ENCODE measurements around the gene MICAL3.
"Not testable (repeated sequence)": the region's sequence is repeated elsewhere in the genome, so short reads cannot be mapped to it uniquely, and the experiment has no call there.

MICAL3 gene

DNA sequence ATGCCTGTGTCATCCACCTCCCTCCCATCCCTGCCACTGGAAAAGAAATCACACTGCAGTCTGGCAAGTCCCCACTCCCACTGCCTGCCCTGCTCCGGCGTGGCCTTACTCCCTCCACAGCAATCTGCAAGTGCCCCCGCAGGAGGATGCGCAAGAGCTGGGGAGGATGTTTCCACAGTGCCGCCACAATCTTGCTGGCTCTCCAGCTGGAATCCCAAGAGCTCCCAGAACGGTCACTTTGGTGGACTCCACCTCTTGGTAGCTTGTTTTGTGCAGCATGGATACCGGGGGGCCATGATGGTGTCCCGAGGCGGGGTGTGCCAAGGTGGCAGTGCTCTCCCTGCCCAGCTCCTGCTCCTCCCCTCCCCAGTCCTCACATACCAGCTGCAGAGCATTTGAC is 76.3 kb downstream of the MICAL3 start:
- no peak for DNase-seq

DNA sequence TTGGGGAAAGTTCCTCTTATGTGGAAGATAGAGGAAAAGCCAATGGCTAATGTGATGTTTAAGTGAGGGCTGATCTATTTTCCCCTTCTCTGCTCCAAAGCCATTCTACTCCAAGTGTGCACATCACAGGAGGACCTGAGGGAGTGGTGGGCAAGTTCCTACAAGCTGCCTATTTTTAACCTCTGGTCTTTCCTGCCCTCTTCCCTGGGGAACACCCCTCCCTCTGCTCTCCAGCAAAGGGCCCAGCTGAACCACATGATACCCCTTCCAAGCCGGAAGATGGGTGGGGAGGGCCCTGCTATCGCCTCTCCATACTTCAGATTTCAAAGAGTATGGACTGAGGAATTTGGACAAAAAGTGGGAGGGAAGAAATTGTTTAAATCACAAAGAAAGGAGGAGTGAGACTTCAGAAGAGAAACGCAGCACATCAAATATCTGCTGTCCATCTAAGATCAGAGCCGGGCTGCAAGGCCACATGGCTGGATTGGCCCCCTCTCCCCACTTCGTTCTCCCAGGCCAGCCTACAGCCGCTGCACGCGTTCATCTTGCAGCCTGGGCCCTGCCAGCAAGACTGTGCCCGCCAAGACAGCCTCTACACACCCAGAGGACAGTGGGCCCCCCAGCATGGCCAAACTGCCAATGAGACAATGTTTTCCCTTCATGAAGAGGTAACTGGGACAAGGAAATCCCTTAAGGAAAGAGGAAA is 77.5 kb downstream of the MICAL3 start:
- DNase-seq, result no peak

DNA sequence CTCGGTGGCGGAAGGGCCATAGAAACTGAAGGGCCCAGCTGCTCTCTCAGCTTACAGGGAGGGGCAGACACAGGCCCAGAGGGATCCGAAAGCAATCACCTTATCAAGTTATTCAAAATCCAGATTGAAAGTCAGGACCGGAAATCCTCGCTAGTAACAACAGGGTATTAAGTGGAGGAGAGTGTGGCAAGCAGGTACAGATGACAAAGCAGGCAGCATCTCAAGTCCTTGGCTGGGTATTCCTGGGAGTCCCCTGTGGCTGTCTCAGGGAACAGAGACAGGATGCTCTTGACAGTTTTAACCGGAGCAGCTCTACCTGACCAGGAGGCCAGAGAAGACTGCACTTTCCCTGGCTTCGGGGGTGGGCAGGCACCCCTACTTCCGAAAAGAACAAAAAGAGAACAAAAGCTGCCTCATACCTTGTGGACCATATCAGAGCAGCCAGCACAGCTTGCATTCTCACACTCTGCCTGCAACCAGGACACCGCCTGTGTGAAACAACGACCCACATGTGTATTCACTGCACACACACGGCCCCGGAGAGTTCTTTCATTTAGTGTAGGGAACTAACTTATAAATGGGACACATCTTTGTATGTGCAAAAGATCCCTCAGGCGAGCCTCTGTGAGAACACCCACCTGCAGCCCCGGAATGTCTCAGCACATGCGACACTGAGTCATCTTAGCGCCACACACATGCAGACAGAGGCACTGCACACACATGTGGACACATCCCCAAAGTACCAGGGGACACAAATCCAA is 78.3 kb downstream of the MICAL3 start:
- DNase-seq, result no peak

DNA sequence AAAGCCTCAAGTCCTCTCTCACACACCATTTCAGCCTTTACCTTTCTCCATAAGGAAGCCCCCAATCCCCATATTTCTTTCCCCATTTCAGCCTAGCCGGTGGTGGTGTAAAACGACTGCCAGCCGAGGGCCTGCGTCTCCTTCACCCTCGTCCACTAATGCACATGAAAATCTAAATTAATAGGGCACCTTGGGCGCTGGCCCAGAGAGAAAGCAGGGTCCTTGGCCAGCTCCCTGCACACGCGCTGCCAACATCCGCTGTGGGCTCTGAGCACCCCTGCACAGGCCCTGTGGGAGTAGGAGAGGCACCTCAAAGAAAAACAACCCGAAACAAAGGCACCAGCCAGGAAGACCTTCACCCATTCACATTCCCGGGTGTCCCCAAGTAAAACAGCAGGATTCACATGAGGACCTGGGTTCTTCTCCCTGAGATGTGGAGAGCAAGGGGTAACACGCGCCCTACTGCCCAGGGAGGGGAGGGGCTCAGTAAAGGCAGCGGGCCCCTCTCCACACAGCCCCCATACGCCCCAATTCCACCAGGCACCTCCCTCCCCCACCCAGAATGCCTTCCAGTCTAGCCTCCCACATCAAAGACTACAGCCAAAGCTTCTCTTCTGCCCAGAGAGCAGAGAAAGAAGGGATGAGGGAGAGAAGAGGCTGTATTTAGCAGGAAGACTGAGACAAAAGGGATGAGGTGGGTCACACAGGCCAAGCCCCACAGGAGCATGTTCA is 79.0 kb downstream of the MICAL3 start:
- DNase-seq, result no peak

DNA sequence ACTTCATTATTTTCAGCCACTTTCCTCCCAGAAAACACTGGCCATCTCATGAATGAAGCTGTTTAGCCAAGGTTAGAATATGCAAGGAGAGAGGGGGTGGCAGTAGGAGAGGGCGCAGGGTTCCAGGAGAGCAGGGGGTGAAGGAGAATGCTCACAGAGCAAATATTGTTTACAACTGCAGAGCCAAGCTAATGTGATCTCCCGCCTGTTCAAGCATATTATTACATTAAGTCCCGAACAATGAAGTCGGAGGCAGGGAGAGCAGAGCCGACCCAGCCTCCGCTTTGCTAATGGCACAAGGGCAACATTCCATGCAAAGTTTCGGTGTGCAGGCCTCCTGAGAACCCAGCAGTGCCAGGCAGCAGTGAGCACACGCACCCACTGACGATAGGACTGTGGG is 80.1 kb downstream of the MICAL3 start:
- no peak for DNase-seq

DNA sequence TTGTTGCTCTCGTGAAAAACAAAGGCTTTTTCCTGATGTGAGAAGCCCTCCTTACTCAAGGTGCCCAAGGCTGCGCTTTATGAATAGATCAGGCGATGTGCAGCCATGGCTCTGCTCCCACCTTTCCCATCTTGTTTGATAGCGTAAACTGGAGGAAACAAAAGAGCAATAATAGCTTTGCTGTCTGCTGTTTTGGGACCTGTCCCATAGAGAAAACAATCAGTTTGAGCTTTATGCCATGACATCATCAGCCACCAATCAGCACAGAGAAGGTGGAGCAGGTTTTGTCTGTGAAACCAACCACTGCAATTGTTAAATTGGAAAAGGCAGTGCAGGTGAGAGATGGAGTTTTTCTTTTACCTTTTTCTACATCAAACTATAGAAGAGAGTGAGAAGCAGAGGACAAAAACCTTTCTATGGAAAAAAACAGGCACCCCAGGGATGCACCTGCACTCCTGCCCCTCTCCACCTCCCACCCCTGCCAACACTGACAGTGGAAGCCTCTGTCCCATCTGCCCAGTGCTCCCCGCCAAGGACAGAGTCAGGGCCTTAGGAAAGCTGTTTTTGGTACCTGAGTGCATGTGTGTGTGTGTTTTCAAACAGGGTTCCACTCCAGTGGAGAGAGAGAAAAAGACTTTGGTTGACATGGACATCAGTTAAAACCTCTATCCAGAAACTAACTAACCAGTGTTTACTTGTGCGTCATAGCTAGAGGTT is 80.7 kb downstream of the MICAL3 start:
- DNase-seq, result no peak

DNA sequence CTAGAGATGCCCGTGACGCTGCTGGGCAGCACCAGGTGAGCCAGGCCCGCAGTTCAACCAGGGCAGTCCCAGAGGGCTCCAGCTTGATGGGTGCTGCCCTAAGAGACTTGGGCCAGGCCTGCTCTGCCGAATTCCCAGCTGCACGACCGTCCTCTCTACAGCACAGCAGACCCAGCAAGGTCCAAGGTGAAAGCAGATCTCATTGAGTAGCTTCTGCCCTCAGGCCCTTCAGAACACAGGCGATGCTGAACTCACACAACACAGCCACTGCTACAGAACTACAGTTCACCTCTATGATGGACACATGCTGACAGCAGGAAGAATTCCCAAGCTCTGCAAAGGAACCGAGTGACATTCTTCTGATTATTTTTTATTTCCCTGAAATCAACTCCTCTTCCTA is 81.6 kb downstream of the MICAL3 start:
- no peak for DNase-seq

DNA sequence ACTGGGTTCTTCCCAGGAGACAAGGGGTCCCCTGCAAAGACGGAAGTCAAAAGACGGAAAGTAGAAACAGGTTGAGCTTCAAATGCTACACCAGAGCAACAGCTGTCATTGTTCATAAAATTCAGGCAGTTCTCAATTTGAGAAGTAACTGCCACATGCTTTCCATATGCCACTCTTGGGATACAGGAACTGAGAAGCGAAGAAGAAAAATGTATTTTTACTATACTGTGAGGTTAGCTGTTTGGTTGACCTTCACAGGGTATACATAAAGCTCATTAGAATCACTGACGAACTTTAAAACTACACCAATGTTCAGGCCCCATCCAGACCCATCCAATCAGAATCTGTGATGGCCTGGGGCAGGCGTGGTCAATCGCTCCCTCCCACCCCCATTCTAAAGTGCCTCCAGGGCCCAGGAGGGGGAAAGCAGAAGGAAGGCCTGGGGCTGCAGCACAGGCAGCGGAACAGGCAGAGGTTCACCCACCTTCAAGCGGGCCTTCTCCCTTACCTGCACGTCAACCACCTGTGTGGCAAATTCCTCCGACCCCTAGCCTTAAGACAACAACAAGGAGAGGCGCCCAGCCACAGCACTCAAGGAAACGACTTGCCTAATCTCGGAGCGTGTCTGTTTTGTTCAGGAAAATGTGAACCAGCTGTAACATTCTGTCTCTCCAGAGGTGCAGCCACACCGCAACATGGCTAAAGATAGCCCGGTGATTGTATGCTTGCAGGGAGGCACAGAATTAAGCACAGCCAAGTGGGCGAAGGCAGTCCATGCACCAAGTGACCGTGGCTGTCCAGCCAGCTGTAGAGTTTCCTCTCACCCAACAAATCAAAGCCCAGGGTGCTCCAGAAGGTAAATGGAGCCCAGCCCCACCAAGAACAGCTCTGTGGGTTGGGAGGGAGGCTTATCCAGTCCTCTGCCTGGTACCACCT is 82.6 kb downstream of the MICAL3 start:
- no peak for DNase-seq

DNA sequence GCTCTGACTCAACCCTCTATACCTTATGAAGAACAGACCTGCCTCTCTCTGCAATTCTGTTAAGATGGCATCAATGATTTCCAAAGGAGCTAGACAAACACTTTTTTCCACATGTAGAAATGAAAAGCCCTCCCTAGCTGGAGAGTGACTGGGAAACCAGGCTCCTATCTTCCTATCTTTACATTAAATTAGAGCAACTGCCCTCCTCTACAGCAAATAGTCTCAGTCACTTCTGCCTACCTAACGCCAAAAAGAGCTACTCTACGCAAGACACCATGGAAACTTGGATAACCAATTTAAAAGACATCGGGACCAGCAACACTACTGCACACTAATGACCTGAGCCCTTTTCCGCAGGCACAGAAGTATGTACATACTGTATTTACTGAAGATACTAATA is 84.8 kb downstream of the MICAL3 start:
- no peak for DNase-seq

DNA sequence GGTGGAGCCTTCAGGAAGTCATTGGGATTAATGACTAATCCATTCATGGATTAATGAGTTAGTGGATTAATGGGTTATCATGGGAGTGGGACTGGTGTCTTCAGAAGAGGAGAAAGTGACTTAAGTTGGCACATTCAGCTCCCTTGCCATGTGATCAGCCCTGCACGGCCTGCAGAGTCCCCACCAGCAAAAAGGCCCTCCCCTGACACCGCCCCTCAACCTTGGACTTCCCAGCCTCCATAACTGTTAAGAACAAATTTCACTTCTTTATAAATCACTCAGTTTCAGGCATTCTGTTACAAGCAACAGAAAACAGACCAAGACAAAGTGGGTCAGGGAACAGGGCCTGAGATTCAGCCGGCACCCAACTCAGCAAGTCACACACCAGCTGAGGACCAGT is 85.3 kb downstream of the MICAL3 start:
- DNase-seq, result no peak

DNA sequence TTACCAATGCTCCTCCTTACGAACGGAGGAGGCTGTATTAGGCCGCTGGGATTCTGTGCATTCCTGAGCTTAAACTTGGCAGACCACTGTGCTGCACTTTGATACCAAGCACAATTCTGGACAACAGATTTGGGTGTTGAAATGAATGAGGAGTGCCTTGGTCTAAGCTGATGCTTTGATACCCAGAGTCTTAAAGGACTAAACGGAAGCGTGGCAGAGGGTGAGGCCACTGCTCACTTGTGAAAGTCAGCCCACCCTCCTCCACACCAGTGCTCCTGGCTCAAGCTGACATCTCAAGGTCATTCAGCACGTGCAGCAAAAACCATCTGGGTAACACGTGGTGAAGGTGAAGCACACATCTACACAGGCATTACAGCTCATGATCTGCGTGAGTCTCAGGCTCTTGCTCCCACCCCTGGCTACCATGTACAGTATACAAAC is 85.9 kb downstream of the MICAL3 start:
- no peak for DNase-seq

DNA sequence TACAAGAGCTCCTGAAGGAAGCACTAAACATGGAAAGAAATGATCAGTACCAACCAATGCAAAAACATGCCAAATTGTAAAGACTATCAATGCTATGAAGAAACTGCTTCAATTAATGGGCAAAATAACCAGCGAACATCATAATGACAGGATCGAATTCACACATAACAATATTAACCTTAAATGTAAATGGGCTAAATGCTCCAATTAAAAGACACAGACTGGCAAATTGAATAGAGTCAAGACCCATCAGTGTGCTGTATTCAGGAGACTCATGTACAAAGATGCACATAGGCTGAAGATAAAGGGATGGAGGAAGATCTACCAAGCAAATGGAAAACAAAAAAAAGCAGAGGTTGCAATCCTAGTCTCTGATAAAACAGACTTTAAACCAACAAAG is 91.9 kb downstream of the MICAL3 start:
- DNase-seq, result not testable (repeated sequence)

DNA sequence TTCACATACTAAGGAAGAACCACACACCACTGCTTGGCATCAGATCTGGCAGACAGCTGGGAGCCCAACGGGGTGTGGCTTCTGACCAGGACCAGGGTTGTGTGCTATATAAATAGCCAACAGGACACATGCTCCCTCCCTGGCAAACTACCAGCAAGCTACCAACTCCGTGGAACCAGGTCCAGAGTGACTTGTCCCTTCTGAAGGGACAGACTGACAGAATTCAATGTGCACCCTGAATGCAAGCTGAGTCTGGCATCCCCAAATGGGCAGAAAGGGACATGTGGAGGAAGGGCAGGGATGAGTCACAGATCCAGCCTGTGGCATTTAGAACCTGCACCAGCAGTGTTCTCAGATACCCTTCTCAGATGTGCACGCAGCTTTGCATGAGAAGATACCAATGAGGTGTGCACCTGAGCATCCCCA is 92.9 kb downstream of the MICAL3 start:
- DNase-seq, result no peak

DNA sequence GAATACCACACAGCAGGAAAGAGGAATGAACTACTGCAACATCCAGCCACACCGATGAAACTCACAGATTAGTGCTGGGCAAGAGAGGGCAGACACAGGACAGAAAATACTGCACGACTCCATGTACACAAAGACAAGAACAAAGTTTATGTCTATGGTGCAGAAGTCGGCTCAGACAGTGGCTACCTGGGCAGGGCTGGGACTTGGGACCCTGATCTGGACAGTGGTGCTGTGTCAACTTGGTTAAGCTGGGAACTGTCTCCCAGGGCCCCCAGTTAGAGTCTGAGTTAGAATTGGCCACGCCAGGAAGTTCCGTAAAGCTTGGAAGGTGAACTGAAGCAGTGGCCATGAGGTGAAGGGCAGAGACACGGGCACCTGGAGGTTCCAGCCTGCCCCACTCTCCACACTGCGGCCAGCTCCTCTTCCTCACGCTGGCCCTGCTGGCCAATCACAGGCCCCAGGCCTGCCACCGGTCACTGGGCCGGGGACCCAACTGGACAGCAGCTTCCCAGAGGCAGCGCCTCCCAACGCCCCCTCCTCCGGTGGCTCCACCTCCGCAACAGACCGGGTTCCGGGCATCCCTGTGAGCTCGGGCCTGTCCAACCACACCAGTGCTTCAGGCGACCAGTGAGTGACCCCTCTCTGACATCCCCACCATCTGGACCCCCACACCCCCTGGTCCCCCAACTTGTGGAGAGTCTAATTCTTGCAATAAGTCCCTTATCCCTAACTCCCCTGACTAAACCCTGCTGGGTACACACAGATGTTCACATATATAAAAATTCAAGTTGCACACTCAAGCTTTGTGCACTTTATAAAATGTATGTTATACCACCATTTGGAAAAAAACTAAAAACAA is 93.7 kb downstream of the MICAL3 start:
- no peak for DNase-seq

DNA sequence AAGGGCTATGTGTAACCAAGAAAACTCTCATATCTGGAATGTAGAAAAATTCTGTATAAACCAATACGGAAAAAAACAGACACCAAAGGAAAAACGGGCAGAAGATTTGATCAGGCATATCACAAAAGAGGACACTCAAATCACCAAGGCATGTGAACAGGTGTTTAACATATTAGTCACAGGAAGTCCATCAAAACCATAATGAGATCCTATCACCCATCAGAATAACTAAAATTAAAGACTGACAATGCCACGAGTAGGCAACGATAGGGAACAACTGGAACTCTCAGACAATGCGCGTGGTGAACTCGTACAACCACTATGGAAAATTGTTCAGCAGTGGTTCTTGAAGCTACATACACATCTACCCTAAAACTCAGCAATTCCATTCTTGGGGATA is 94.5 kb downstream of the MICAL3 start:
- no peak for DNase-seq

DNA sequence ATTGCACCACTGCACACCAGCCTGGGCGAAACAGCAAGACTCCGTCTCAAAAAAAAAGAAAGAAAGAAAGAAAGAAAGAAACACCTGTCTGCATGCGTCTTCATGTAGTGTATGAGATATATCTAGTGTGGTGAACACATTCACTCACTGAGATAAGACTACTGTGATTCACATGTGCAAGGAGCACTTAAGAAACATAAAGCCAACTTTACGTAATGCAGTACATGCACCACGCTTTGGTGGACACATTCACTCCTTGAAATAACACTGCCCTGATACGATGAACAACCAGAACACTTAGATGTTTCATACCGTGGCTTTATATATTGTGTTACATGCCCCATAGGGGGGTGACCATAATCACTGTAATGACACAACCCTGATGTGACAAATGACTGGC is 96.0 kb downstream of the MICAL3 start:
- no peak for DNase-seq

DNA sequence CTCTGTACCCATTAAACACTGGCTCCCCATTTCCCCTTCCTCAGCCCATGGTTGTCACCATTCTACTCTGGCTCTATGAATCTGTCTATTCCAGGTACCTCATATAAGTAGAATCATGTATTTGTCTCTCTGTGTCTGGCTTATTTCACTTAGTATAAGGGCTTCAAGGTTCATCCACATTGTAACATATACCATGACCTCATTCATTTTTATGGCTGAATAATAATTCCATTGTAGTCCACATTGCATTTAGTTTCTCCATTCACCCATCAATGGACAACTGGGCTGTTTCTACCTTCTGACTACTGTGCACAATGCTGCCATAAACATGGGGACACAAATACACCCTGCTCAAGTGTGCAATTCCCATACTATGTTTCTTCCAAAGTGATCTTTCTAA is 97.3 kb downstream of the MICAL3 start:
- DNase-seq, result no peak

DNA sequence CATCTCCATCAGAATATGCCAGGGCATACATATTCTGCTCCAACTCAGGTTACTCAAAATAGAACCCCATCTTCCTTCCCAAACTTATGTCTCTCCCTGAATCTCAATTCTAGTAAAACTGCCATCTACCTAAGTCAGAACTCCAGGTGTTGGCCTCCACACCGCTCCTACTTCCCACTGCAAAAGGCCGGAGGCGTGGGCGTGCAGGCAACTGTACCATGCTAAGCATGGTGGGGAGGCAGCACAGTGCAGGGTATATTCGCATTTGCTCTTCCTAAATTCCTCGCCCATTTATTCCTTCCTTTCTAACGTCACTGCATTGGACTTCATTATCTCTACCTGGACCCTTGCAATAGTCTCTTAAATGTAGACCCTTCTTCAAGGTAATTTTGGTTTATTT is 97.8 kb downstream of the MICAL3 start:
- no peak for DNase-seq

DNA sequence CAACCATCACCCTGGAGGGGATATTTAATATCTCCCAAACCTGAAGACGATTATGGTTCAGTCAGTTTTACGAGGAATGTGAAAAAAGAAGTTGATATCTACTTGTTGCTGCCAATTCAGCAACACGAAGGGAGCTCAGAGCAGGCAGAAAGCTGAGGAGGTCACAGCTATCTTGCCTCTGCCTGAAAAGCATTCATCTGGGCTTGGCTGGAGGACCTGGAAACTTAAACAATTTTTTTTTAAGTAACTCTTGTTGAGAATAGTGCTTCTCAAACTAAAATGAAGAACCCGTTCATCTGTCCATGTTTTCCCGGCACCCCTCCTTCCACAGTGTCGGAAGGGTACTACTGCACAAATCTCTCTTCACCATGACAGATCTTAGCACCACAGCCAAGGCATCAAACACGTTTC is 98.9 kb downstream of the MICAL3 start:
- no peak for DNase-seq

DNA sequence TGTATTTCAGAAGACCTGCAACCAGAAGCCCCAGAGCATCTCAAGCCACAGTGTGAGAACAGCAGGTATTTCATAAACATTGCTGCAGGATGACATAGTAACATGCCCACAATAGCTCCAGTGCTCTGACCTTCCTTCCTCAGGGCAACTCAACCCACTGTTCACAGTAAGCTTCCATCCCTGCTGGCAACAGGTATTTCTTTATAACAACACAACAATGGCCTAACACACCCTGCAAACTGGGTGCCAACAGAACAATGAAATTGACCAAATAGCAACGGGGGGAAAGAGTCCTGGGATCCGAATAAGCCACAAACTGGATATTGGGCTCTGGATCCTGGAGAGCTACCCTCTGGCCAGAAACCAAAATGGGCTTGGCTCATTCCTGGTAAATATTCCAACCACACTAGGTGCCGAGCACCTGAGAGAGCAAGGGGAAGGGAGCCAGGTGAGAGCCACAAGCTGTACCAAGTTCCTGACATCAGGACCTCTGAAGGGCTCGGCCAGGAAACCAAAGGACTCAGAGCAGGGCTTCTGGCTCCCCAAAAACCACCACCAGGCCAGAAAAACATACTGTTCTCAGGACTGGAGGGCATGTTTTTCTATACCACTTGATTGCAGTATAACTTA is 99.5 kb downstream of the MICAL3 start:
- DNase-seq, result no peak

DNA sequence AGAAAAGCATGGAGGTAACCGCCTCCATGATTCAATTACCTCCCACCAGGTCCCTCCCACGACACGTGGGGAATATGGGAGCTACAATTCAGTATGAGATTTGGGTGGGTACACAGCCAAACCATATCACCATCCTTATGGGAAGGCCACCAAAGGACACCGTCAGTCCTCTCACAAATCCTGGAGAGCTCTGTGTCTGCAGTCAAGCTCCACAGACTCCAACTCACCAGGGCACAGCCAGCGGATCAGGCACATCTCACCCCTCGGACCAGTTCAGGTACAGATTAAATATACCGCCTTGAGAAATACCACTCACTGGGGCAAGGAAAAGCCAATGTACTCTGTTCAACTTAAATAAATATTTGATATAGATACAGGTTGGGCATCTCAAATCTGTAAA is 100.3 kb downstream of the MICAL3 start:
- no peak for DNase-seq

Measured in stimulated activated naive CD4-positive, alpha-beta T cell (primary cell).